ENCODE data around the gene MPP3. TPM values are rescaled to one million over a fixed set of nuclear protein-coding genes. Genes with fewer than 3 reads are reported as not detected.

Gene MPP3
- total RNA-seq, 1 experiment from 2014 or later: 34.3 TPM

DNA sequence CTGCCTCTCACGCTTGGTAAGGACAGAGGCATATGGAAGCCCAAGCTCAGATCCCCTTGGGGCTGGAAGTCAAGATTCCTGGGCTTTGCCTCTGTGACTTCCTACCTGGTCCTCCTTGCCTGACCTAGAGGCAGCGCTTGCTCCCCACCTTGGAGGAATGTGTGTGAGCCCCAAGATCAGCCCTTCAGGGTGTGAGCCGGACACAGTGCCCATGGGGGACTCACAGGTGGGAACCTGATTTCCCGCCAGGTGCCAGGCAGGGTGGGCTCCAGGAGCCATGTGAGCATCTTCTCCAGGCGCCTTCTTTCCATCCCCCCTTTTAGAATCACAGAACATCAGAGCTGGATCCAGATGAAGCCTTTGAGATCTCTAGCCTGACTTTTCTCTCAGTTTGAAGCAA is 24.2 kb upstream of the MPP3 start:
- H3F3A ChIP-seq (ENCODE audit: low read length, unreplicated experiment): no peaks in the 10 kb centered on the region
- no peaks in the 10 kb centered on the region for H3K79me2 ChIP-seq (ENCODE audit: low read length)
- no peak overlapping the region for H3K9ac ChIP-seq (ENCODE audit: low read length)
- no peak overlapping the region for H3K27ac ChIP-seq (ENCODE audit: low read length)
- no peaks in the 10 kb centered on the region for H4K20me1 ChIP-seq (ENCODE audit: low read length)
- H3K9me2 ChIP-seq (replicated peaks; ENCODE audit: low read length): no peaks in the 10 kb centered on the region
- H3K36me3 ChIP-seq (ENCODE audit: low read depth, low read length): no peaks in the 10 kb centered on the region
- TF ChIP-seq, protein P1, sequence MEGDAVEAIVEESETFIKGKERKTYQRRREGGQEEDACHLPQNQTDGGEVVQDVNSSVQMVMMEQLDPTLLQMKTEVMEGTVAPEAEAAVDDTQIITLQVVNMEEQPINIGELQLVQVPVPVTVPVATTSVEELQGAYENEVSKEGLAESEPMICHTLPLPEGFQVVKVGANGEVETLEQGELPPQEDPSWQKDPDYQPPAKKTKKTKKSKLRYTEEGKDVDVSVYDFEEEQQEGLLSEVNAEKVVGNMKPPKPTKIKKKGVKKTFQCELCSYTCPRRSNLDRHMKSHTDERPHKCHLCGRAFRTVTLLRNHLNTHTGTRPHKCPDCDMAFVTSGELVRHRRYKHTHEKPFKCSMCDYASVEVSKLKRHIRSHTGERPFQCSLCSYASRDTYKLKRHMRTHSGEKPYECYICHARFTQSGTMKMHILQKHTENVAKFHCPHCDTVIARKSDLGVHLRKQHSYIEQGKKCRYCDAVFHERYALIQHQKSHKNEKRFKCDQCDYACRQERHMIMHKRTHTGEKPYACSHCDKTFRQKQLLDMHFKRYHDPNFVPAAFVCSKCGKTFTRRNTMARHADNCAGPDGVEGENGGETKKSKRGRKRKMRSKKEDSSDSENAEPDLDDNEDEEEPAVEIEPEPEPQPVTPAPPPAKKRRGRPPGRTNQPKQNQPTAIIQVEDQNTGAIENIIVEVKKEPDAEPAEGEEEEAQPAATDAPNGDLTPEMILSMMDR (conservative IDR thresholded peaks at IDR 0.05; ENCODE audit: low read depth, low read length): no peak
- no peak for TF ChIP-seq EZH2phosphoT487 (IDR thresholded peaks at IDR 0.05; ENCODE audit: borderline replicate concordance, low read length)
- TF ChIP-seq EZH2 (IDR thresholded peaks at IDR 0.05; ENCODE audit: low read length, unreplicated experiment): no peak
- DNase-seq: no peak
- no peak overlapping the region for H2AFZ ChIP-seq (ENCODE audit: low read length)
- no peak for ATAC-seq
- no peaks in the 10 kb centered on the region for H3K4me1 ChIP-seq (ENCODE audit: insufficient read depth, low read length)
- BruUV-seq (replicated peaks): no TSS peak
- no peaks in the 10 kb centered on the region for H3K9me3 ChIP-seq (ENCODE audit: low read length)
- intact Hi-C loops (cut with micrococcal nuclease): no loop called here
- H3K4me2 ChIP-seq (ENCODE audit: low read length): no peak overlapping the region
- POLR2A ChIA-PET (ENCODE audit: unreplicated experiment): no interaction called here
- peaks cover 55% of the 10 kb centered on the region for H3K27me3 ChIP-seq (ENCODE audit: low read length)
- no peak overlapping the region for H3K4me3 ChIP-seq (ENCODE audit: low read length)
- CTCF ChIA-PET: no interaction called here

DNA sequence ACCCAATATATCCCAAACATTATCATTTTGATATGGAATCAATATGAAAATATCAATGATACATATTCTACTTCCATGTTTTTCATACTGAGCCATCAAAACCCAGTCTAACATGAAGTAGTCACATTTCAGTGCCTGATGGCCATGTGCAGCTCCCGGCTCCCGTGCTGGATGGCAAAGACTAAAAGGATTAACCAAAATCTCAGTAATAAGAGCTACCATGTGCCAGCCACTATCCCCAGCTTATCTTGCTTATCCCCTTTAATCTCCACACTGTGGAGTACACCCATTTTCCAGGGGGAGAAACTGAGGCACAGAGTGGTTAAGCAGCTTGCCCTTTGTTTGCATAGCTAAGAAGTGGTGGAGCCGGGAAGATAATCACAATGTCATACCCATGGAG is 23.2 kb upstream of the MPP3 start:
- Histone ChIP-seq H2AFZ (ENCODE audit: low read length) (no peak overlapping the region), H3F3A (ENCODE audit: low read length, unreplicated experiment) (no peaks in the 10 kb centered on the region), H3K4me1 (ENCODE audit: insufficient read depth, low read length) (no peaks in the 10 kb centered on the region), H3K27me3 (ENCODE audit: low read length) (peaks cover 58% of the 10 kb centered on the region), H3K4me3 (ENCODE audit: low read length) (no peak overlapping the region), H3K79me2 (ENCODE audit: low read length) (no peaks in the 10 kb centered on the region), H3K27ac (ENCODE audit: low read length) (no peak overlapping the region), H3K9me2 (replicated peaks; ENCODE audit: low read length) (no peaks in the 10 kb centered on the region), H3K4me2 (ENCODE audit: low read length) (no peak overlapping the region), H3K9ac (ENCODE audit: low read length) (no peak overlapping the region), H3K9me3 (ENCODE audit: low read length) (no peaks in the 10 kb centered on the region), H3K36me3 (ENCODE audit: low read depth, low read length) (no peaks in the 10 kb centered on the region), H4K20me1 (ENCODE audit: low read length) (no peaks in the 10 kb centered on the region)
- TF ChIP-seq EZH2phosphoT487 (IDR thresholded peaks at IDR 0.05; ENCODE audit: borderline replicate concordance, low read length): no peak
- TF ChIP-seq EZH2 (IDR thresholded peaks at IDR 0.05; ENCODE audit: low read length, unreplicated experiment): no peak
- TF ChIP-seq, protein P1 (conservative IDR thresholded peaks at IDR 0.05; ENCODE audit: low read depth, low read length): no peak
- ChIA-PET POLR2A (ENCODE audit: unreplicated experiment) (no interaction called here), CTCF (no interaction called here)
- no peak for ATAC-seq
- intact Hi-C loops (cut with micrococcal nuclease): no loop called here
- no TSS peak for BruUV-seq (replicated peaks)
- no peak for DNase-seq

DNA sequence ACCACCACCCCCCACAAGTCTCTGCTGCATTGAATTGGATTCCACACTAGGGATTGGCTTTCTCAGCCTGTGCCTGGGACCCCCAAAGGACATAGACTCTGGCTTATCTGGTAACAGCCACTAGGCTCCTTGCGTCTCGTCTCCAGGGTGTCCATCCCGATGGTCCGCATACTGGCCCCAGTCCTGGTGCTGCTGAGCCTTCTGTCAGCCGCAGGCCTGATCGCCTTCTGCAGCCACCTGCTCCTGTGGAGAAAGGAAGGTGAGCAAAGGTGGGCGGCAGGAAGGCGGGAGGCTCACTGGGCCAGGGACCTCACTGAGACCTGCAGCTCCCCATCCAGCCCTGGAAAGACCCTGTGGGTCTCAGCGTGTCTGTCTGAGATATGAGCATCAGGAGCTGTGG is 22.1 kb upstream of the MPP3 start:
- no peak overlapping the region for H3K9ac ChIP-seq (ENCODE audit: low read length)
- H4K20me1 ChIP-seq (ENCODE audit: low read length): no peaks in the 10 kb centered on the region
- H3K9me2 ChIP-seq (replicated peaks; ENCODE audit: low read length): no peaks in the 10 kb centered on the region
- BruUV-seq (replicated peaks): no TSS peak
- no peak for TF ChIP-seq EZH2phosphoT487 (IDR thresholded peaks at IDR 0.05; ENCODE audit: borderline replicate concordance, low read length)
- TF ChIP-seq EZH2 (IDR thresholded peaks at IDR 0.05; ENCODE audit: low read length, unreplicated experiment): no peak
- TF ChIP-seq, protein P1 (conservative IDR thresholded peaks at IDR 0.05; ENCODE audit: low read depth, low read length): no peak
- H3K4me1 ChIP-seq (ENCODE audit: insufficient read depth, low read length): no peaks in the 10 kb centered on the region
- H3K27ac ChIP-seq (ENCODE audit: low read length): no peak overlapping the region
- H3F3A ChIP-seq (ENCODE audit: low read length, unreplicated experiment): no peaks in the 10 kb centered on the region
- peaks cover 59% of the 10 kb centered on the region for H3K27me3 ChIP-seq (ENCODE audit: low read length)
- no peak for DNase-seq
- ChIA-PET CTCF (no interaction called here), POLR2A (ENCODE audit: unreplicated experiment) (no interaction called here)
- no peak for ATAC-seq
- no peaks in the 10 kb centered on the region for H3K9me3 ChIP-seq (ENCODE audit: low read length)
- H3K36me3 ChIP-seq (ENCODE audit: low read depth, low read length): no peaks in the 10 kb centered on the region
- H2AFZ ChIP-seq (ENCODE audit: low read length): no peak overlapping the region
- H3K4me2 ChIP-seq (ENCODE audit: low read length): no peak overlapping the region
- intact Hi-C loops (cut with micrococcal nuclease): no loop called here
- H3K79me2 ChIP-seq (ENCODE audit: low read length): no peaks in the 10 kb centered on the region
- H3K4me3 ChIP-seq (ENCODE audit: low read length): no peak overlapping the region
